Epidermal melanocyte (primary cell): Measurements from ENCODE around the gene SMIM20.
"Not testable (repeated sequence)": the region's sequence is repeated elsewhere in the genome, so short reads cannot be mapped to it uniquely, and the experiment has no call there.

ENCODE experiments used
- DNase-seq: peaks from one replicate; pipeline ENCODE4 v3.0.0; 2011; ENCODE audit warnings: low spot score; ENCODE audit not compliant: insufficient read length

Gene SMIM20

DNA sequence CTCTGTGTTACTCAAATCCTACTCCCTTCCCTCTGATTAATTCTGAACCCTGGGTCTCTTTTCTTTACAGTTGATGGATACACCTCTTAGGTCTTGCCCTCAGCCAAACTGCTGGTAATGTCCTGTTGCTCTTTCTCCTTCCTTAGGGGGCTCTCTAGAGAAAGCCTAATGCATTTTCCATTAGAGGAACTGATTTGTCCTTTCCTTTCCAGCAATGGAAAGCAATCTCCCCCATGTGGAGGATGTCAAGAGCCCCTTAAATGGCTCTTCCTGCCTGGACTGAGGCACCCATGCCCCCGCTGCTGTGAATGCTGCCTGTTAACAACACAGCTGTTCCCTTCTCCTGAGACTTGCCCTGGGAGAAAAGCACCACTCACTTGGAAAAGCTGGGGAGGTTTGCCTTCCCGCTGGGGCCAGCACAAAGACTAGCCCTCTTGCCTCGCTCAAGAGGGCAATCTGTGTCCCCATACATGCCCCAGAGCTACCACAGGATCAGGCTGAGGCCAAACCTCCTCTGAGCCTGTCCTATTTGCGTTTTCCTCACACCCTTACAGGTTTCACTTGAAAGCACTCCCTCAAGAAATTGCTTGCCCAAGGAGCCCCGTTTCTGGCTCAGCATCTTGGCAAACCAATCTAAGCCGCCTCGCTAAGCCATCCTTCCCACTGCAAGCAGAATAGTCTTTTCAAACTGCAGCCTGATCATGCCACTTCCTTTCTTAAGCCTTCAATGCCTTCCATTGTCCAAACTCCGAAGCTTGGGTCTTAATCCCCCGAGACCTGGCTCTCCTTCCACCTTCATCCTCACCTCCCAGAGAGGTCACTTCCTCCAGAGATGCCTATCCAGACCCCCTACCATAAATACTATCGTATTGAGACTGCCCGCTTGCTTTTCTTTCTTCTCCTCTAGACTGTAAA lies 23.2 kb upstream of the SMIM20 start:
- no peak for DNase-seq

DNA sequence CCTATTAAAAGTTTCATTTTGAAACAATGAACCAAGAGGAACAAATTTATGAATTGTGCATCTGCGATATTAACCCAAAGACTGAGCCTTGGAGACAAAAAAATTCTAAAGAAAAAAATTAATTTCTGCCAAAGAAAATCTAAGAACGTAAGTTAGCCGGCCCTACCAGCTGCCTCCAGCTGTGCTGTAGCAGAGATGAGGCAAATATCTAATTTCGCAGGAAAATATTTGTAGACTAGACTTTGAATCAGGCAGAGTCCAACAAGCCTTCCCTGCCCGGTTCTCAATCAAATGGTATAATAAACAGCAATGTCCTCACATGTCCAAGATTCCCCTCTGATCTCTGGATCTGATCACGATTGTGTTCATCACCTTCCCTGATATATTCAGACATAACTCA lies 21.2 kb upstream of the SMIM20 start:
- no peak for DNase-seq

DNA sequence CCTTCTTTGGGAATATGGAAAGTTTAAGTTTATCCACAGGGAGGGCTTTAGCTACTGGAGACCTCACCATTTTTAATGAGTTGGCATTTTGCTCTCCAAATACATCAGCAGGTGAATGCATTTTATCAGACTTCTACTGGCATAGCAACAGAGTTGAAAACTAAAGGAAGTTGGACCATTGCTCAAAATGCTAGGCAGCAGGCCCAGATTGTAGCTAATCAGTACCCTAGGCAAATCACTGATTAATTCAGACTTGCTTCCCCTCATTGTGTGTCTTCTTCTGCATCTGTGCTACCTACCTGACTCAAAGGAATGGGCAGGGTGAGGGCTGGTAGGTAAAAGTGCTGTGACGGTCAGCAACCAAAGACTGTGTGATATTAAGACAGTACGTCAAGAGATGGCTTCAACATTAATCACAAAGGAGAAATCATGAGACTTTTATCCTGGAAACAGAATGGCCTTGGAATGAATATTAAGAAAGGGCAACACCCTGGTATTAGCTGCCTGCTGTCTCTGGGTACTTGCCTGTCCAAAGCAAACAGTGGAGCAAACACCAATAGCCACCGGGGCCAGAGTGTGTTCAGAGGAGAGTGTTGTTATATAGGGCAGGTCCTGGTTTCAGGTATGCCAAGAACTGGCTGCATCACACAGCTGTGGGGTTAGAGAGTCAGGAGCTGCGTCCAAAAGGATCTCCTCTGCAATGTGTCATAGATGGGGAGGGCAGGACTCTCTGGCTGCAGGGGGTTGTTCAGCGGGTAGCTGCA lies 17.1 kb upstream of the SMIM20 start:
- DNase-seq = no peak

DNA sequence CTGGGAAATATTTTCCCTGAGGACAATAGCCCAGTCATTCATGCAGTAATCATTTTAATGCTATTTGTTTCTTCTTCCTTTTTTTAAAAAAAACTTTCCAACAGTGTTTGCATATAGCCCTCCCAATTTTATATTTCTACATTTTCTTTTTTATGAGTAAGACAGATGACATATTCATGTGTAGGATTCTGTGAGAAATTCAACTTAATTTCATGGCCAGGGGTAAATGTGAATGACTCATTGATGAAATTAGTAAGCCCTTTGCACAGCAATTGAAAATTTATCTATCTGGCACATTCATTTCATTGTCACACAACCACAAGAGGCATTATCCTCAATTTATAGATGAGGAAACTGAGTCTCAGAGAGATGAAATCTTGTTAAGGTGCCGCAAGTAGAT lies 13.7 kb upstream of the SMIM20 start:
- DNase-seq = no peak

DNA sequence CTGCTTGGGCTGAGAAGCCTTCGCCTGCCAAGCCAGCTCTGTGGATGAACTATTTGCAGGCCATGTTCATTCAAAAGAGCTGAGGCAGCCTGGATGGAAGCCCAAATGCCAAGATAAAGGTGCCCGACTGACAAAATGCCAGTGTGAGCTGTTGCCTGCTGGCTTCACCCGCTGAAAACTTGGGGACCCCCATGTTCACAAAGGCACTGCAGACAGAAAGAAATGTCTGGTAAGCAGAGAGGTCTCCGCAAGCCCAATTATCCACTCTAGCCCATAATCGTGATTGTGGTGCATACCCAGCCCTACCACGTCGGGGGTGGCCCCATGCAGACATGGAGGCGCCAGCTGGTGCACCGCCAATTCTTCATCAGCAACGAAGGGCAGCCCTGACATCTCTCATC lies 13.0 kb upstream of the SMIM20 start:
- DNase-seq = no peak

DNA sequence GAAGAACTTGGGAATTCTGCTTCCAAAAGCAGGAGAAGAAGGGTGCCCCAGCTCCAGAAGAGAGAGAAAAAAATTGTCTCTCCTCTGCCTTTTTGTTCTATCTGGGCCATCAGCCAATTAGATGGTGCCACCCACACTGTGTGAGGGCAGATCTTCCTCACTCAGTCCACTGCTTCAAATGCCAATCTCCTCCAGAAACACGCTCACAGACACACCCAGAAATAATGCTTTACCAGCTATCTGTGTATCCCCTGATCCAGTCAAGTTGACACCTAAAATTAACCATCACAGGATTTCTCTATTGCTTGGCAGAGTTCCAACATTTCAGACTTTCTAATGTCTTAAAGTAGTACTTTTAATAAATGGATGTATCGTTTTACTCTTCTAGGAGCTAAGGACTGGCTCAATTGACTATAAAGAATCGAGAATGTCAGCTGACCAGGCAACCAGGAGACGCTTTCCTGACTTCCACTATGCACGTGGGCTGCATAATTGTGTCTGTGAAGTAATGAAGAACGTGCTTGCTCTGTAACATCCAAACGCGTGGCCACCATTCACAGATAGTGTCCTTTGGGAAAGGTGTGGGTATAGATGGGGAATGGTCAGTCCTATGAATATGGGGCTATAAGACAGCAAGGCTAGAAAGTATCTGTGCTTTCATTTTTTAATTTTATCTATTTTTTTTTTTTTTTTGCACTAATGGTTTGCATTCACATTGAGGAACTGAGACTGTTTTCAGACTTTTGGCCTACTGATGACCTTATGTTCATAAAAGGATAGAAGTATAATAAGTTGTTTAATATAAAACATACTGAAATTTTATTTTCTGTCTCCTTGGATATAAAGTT lies 9.9 kb upstream of the SMIM20 start:
- no peak for DNase-seq

DNA sequence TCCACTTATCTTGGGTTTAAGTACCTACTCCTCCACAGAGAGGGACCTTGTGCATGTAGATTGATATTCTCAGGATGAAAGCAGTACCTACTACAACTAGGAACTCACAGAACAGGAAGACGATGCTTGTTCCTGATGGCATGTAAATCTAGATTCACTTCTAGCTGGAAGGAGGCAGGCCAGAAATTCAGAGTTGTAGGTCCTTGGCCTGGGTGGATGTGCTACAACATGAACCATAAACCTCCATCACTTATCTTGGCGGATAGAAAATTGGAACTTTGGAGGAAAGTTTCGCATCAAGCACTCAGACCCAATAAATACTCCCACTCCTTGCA lies 9.3 kb upstream of the SMIM20 start:
- DNase-seq = no peak

DNA sequence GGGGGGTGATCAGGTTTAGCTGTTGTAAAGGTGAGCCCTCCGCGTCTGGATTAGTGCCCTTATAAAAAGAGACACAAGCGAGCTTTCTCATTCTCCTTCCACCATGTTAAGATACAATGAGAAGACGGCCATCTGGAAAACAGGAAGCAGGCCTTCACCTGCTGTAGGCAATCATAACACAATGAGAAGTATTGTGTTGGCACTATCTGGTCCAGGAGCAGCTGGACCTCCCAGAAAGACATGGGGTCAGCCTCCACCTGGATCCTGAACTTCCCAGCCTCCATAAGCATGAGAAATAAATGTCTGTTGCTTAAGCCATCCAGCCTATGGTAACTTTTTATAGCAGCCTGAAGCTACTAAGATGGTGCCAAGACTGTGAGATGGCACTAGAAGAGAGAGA lies 8.6 kb upstream of the SMIM20 start:
- DNase-seq = no peak

DNA sequence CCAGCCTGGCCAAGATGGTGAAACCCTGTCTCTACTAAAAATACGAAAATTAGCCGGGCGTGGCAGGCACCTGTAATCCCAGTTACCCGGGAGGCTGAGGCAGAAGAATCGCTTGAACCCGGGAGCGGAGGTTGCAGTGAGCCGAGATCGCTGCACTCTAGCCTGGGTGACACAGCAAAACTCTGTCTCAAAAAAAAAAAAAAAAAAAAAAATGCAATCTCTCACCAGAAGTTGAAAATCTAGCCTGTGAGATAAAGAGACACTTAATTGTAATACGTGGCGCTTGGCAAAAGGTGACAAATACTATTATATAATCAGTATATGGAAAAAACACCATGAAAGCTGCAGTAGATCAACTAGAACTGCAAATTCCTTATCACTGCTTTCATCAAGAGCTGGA lies 7.9 kb upstream of the SMIM20 start:
- not testable (repeated sequence) for DNase-seq

DNA sequence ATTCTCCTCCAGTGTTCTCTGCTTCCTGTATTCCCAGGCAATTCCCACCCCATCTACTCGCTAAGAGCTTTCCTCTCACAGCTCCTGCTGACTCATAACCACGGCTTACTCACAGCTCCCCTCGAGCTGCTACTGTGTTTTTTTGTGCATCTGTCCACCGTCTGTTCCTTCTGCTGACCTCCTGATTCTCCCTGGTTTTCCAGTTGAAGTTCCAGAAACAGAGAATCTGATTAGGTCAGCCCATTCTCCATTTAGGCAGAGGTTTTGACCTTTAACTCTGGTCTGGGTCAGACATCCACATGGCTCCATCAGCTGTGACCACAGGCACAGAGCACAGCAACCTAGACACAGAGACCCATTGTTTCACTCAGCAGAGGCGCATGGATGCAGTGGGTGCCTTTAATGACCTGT lies 5.5 kb upstream of the SMIM20 start:
- DNase-seq = peak; percentile 83

DNA sequence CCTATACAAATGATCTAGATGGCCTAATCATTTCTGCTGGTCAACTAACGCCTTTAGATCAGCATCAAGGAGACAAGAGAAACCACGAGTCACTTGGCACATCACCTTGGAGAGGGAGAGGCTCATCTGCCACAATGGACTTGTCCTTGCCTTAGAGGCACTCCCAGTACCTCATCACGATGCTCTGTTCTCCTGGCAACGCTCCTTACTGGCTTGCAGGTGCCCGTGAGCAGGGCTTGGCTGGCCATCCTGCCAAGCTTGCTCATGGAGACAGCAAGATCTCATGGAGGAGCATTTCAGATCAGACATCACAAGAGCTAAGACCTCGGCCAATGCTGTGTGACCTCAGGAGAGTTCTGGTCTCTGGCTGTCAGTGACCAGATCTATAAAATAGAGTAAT lies 2.7 kb upstream of the SMIM20 start:
- no peak for DNase-seq

DNA sequence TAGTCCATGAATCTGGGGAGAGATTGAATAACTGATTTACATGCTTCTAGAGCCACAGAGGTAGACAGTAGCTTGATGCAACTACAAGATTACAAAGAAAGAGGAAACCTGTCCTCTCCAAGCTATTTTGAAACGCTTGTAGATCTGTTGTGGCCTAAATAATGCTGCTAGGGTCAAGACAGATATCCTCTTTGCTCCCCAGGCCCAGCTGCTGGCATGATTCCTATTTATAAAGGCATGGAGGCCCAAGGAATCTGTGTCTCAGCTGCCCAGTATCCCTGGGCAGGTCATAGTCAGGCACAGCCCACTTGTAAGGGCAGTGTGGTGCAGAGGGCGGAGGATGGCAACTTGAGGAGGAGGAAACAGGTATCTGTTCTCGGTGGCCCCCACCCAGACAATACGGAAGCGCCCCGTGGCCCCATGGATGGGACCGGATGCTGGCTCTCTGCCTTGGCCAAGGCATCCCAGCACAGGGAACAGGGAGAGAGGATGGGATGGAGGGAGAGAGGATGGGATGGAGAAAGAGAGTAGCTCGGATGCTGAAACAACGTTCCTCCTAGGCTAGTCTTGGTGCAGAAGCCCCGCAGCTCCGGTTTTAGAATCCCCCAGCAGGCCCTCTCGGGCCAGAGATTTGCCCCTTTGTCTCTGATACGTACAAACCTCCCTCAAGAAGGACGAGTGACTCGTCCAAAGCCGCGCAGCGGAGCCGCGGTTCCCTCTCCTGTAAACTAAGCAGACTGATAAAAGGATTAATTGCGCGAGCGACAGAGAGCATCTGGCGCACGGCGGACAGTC lies 767 bp upstream of the SMIM20 start:
- DNase-seq = no peak

DNA sequence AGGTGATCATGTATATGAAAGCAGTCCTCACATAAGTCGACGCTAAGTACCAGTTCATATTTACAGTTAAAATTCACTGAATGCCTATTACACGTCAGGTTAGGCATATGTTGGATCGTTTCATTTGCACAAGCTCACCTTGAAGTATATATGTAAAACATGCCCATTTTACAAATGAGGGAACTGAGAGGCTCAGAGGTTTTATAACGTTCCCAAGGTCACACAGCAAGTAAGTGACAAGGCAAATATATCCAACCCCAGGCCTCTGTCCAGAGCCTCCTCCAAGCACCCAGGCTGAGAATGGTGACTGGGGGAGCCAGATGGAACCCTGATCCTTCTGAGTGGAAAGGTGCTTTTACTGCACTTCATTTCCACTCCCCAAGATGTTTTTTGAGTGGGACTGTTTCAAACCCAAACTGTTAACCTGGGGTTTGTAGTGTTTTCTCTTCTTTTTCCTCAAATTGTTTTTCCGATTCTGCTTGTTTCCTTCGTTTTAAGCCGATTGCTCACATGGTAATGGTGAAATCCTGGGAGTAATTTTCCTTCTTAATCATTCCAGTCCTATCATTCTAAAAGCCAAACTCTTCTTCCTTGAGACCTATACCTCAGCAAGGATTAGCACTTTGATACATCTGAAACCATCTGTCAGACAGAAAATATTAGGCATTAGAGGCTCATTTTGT lies 791 bp downstream of the SMIM20 start:
- DNase-seq = no peak

DNA sequence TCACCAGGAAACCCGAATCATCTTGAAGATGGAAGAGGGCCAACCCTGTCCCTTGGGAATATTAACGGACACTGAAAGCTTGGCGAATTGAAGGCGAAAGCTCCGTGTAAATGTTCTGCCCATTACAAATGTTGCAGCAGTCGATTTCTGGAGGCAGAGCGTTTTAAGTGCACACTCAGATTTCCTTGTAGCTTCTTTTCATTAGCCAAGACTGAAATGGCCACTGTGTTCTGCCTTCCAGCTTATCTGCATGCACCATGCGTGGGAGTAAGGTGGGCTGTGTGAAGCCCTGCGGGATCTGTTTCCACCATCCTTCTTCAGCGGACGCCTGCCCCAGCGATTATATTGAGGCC lies 1.3 kb downstream of the SMIM20 start:
- no peak for DNase-seq

DNA sequence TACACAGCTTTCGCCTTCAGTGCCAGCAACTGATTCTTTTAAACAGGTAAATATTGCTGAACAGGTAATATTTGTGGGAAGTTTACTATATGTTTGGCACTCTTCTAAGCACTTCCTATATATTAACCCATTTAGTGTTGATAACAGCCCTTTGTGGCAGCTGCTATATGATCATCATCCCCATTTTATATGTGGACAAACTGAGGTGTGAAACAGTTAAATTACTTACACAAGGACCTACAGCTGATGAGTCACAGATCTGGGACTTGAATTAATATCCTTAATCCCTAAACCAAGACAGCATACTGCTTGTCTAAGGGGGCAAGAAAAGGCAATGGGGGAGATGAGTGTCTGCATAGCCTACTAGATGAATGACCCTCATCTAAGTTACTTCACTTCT lies 2.9 kb downstream of the SMIM20 start:
- DNase-seq = no peak

DNA sequence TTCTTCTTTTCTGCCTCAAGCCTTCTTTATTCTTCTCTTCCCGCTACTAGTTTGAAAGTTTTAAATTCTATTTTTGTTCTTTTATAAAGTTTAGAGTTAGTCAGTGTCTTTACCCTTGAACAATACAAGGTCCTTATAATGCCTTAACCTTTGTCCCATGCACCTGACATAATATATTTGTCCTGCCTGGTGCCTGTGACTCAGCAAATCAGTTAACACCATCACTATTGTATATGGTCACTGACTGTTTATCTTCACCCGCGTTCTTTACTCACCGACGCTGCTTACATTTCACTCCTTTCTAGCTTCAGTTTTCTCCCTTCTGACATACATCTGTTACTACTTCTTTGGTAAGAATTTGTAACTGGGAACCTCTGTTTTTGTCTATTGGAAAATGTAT lies 5.7 kb downstream of the SMIM20 start:
- no peak for DNase-seq

DNA sequence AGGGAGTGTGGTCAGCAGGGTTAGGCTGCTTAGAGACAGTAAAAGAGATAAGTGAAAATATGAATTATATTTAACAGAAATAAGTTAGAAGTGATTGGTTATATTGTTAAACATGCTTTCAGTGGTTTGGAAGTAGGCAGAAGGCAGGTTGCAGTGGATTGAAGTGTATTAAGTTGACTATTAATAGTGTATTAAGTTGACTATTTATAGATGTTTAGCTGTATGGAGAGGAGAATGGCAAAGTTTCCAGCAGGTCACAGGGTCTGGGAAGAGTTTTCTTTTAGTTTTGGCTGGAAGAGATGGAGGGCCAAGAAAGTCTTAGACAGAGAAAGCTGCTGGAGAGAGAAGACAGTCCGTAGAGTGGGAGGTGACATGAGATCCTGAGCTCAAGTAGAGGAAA lies 7.9 kb downstream of the SMIM20 start:
- DNase-seq = no peak

DNA sequence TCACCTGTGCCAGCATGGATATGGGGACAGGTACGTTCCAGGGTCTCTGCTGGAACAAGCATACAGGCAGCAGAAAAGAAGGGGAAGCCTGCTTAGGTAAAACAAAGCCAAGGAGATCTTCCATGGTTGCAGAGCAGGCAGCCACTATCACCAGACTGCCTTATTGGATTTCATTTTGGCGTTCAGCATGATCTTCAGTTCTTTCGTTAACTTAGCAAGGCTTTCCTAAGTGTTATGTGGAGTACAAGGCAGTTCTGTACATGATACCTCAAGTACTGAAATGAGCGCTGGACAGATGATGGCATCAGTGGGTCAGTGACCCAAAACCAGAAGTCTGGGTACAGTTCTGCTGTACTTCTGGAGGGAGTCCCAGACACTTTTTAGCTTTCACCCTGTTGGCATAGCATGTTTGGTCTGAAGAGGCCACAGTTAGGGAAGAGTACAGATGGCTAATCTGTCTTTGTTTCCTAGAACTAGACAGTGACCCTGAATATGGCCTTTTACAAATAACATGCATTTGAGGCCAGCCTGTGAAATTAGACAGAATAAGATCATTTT lies 8.9 kb downstream of the SMIM20 start:
- DNase-seq = no peak

DNA sequence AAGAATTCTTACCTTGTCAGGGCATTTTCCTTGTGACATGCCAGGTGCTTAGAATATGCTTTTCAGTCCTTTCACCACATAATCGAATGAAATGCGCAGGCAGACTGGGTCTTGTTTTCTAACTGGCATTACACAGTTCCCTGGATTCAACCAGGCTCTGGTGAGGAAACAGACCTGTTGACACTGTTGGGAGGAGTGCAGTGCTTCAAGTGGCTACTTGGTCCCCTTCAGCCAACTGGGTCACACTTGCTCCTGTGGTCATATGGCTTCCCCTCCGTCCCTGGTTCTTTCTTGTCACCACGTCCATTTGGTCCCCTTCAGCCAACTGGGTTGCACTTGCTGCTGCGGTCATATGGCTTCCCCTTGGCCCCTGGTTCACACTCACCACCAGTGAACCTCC lies 9.7 kb downstream of the SMIM20 start:
- DNase-seq = no peak

DNA sequence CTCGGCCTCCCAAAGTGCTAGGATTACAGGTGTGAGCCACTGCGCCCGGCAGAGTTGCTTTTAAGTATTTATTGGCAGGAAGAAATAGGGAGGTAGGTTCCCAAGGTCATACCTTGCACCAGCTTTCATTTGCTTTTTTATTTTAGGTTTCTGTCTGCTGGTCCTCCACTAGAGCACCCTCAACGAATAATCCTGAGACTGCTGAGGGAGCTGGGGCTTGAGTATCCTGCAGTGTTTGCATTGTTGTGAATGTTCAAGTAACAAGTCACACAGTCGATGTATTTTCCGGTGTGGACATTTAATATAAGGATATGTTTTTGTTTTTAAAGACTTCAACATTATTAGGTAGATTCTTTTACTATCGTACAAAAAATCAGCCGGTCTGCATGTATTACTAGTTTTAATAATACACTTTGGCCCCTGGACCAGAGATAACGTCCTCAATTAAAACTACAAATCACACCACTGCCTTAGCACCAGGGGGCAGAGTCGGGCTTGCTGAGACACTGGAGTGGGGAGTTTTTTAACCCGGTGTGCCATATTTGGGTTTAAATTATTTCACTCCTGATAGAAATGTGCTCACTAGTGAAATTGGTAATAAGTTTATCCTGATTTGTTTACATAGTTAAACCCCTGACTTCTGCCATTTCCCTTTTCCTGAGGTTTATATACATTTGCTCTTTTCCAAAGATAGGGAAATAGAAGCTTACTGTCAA lies 11.6 kb downstream of the SMIM20 start:
- no peak for DNase-seq
